Activated CD4-positive, CD25-positive, alpha-beta regulatory T cell treated with anti-CD3 and anti-CD28 coated beads, Interleukin-2, amount 50 U/mL, for 24 hours (primary cell): ENCODE measurements around the gene PCDHA4.

ENCODE experiments used
- ATAC-seq, 2 donors: fragments of 150-1000 bp; cut with Tn5 transposase; one replicate each; pipeline ENCODE4 v1.10.0; 2021; ENCODE audit warnings: mild to moderate bottlenecking in 1 of 2, moderate library complexity in 1 of 2

The PCDHA4 gene

DNA sequence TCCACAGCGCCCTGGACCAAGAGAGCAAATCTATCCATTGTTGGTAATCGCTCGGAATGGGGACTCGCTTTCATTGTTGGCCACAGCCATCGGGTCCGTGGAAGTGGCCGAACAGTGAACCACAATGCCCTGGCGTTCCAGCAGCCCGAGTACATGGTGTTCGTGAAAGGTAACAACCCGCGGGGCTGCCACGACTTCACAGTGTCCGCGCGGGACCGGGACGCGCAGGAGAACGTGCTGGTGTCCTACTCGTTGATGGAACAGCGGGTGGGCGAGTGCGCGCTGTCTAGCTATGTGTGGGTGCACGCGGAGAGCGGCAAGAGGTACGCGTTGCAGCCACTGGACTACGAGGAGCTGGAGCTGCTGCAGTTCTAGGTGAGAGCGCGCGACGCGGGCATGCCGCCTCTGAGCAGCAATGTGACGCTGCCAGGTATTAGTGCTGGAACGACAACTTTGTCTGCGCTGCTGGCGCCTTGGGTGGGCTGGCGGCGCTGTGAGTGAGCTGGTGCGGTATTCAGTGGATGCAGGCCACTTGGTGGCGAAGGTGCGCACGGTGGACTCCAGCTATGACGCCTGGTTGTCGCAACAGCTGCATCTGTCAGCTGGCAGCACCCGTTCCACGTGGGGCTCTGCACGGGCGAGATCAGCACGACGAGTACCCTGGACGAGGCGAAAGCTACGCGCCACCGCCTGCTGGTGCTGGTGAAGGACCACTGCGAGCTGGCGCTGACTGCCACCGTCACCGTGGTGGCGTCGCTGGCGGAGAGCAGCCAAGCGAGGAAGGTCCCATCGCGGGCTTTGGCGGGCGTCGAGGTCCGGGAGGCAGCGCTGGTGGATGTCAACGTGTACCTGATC lies 55.8 kb downstream of the PCDHA4 start:
- ATAC-seq = no peak
